Measurements from ENCODE around the gene FAM193A.
"Not testable (repeated sequence)": the region's sequence is repeated elsewhere in the genome, so short reads cannot be mapped to it uniquely, and the experiment has no call there.

The FAM193A gene

DNA sequence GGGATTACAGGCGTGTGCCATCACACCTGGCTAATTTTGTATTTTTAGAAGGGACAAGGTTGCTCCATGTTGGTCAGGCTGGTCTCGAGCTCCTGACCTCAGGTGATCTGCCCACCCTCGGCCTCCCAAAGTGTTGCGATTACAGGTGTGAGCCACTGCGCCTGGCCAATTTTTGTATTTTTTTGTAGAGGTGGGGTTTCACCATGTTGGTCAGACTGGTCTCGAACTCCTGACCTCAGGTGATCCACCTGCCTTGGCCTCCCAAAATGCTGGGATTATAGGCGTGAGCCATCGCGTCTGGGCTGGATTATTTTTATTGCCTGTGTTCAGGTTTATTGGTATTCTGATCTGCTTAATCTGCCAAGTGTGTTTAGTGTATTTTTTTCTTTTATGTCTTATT lies 82.3 kb downstream of the FAM193A start:
- DNase-seq (ENCODE audit: low spot score) = not testable (repeated sequence)

GRCh38 chr4:2619459-2619858 lies 83.0 kb downstream of the FAM193A start:
- no peak for DNase-seq (ENCODE audit: low spot score)

DNA sequence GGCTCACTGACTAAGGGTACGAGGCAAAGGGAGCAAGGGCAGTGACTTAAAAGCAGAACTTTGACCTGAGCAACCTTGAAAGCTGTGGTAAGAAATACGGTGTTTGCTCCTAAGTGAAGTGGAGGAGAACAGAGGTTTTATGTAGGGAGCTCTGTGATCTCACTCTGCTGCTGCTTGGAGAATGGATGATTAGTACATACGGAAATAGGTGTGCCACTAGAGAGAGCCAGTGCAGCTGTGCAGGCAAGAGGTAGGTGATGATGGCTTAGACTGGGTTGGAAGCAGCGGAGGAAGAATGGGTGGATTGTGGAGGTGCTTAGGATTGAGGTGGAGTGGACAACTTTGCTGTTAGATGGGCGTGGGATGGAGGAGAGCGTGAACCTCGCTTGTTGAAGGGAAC lies 85.0 kb downstream of the FAM193A start:
- DNase-seq (ENCODE audit: low spot score) = no peak

DNA sequence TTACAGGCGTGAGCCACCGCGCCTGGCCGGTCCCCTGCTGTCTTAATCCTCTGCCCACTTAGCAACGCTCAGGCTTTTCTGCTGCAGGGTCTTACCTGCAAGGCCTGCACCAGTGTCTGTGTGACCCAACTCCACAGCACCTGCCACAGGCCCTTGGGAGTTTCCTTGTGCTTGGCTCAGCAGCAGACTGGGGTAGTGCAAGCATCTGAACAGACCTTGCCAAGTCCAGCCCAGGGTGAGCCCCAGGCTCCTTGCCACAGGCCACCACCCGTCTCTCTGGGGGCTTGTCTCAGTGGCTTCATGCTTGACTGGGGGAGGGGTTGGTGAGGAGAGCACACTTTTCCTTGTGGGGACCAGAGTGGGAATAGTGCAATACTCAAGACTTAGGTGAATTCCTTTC lies 87.0 kb downstream of the FAM193A start:
- no peak for DNase-seq (ENCODE audit: low spot score)

GRCh38 chr4:2624782-2625530 lies 88.5 kb downstream of the FAM193A start:
- DNase-seq (ENCODE audit: low spot score) = no peak

GRCh38 chr4:2626231-2626630 lies 89.8 kb downstream of the FAM193A start:
- DNase-seq (ENCODE audit: low spot score) = no peak

GRCh38 chr4:2630556-2631273 lies 94.3 kb downstream of the FAM193A start:
- DNase-seq (ENCODE audit: low spot score) = no peak

GRCh38 chr4:2634014-2634413 lies 97.6 kb downstream of the FAM193A start:
- DNase-seq (ENCODE audit: low spot score) = no peak

- no peak for DNase-seq (ENCODE audit: low spot score)
Measured at GRCh38 chr4:2636331-2636730, 99.9 kb downstream of the FAM193A start.

DNA sequence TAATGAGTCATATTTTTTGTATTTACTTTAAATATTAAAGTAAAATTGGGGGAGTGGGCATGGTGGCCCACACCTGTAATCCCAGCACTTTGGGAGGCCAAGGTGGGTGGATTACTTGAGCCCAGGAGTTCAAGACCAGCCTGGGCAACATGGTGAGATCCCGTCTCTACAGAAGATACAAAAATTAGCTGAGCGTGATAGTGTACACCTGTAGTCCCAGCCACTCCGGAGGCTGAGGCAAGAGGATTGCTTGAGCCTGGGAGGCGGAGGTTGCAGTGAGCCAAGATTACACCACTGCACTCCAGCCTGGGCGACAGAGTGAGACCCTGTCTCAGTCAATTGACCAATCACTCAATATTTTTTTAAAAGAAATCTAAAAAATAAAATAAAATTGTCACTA lies 100.5 kb downstream of the FAM193A start:
- not testable (repeated sequence) for DNase-seq (ENCODE audit: low spot score)

- DNase-seq (ENCODE audit: low spot score) = no peak
Measured at GRCh38 chr4:2637956-2638552, 101.6 kb downstream of the FAM193A start.

DNA sequence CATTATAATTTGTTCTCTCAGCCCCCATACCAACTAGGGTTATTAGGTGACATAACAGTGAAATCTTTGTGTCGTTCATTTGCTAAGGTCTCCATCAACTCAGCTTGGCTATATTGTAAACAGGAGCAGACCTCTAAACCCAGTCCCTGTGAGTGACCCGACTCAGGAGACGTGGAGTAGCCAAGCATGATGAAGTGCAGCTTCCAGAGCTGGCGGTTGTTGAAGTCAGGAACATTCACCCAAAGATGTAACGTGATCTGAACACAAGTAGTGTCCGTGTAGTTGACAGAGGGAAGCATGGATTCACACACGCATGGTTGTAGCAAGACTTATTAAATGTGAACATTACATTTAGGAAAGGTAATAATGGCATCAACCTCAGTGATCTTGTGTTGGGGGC lies 102.3 kb downstream of the FAM193A start:
- DNase-seq (ENCODE audit: low spot score) = no peak

- no peak for DNase-seq (ENCODE audit: low spot score)
Measured at GRCh38 chr4:2642968-2643367, 106.5 kb downstream of the FAM193A start.

DNA sequence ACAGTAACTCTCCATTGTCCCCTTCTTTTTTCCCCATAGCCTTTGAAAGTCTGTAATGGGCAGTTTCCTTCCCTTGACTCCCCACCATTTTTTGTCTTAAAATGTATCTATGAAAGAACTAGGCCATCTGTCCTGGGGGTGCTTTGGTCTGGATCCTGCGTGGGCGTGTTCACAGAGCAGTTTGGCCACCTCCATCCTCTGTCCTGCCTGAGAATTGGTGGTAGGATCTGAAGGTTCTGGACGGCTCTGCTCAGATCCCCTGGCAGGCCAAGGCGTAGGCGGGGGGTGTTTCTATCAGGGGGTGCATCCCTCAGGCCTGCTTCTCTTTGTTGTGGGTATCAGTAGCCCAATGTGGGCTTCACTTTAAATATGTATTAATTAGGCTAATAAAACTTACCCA lies 107.1 kb downstream of the FAM193A start:
- no peak for DNase-seq (ENCODE audit: low spot score)

GRCh38 chr4:2646396-2647149 lies 110.1 kb downstream of the FAM193A start:
- DNase-seq (ENCODE audit: low spot score) = no peak

DNA sequence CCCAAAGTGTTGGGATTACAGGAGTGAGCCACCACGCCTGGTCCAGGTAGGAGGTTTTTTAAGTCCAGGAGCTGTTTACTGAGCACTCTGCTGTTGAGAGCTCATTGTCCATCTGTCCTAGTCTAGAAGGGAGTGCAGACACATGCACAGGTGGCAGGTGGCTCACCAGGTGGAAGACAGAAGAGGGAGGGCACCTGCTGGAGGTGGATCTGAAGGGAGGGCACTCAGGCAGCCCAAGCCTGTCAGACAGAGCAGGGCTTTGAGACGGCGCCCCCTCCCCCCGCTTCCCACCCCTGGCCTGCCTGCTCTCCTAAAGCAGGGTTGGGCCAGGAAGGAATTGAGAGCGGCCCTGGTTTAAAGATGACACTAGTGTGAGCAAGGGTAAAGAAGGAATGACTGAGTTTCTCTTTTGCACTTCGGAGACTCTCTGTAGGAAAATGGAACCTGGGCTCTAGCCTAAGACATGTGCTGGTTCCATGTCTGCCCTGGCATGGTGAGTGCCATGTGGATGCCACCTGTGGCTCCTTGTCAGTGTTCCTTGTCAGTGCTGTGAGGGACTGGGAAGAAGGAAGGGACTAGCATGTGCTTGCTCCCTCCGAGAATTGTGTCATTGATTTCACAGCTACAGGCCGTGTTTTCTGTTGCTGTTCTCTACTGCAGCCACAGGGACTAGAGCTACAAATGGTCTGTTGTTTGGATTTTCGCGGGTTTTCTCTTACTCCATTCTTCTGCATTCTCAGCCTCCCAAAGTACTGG lies 111.1 kb downstream of the FAM193A start:
- DNase-seq (ENCODE audit: low spot score) = no peak

DNA sequence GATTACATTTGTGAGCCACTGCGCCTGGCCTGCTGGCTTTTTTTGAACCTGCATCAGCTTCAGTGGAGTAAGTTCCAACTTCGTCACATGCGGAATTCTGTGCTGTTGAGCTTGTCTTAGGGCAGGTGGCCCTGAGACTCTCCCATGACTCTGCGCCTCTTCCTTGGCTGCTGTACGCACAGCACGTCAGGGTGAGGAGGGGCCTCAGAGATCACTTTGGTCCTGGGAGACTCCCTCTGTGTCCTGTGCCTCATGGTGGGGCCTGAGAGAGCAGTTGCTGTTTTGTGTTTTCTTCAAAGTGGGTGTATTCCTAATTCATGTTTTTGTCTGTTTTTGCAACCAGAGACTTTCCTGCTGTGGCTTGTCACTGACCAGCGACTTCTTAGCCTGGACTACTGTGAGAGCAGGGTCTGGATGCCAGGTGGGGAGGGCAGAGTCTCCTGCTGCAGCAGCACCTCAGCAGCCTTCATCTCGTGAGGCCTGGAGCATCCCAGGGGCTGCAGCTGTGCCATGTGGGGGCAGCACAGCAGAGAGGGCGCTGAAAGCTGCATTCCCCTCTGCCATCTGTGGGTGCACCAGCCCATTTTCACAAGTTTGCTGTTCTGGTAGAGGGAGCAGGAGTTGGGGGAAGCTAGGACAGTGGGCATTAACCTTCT lies 111.8 kb downstream of the FAM193A start:
- DNase-seq (ENCODE audit: low spot score) = no peak

DNA sequence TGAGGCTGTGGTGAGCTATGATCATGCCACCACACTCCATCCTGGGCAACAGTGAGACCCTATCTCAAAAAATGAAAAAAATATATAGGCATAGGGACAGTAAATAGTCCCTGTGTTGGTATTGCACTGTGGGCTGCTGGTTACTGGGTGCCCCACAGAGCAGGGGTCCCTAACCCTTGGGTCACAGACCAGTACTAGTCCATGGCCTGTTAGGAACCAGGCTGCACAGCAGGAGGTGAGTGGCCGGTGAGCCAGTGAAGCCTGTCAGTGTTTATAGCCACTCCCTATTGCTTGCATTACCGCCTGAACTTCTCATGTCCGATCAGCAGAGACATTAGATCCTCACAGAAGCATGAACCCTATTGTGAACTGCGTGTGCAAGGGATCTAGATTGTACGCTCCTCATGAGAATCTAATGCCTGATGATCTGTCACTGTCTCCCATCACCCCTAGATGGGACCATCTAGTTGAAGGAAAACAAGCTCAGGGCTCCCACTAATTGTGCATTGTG lies 113.2 kb downstream of the FAM193A start:
- no peak for DNase-seq (ENCODE audit: low spot score)

- DNase-seq (ENCODE audit: low spot score) = no peak
Measured at GRCh38 chr4:2650276-2650675, 113.8 kb downstream of the FAM193A start.

DNA sequence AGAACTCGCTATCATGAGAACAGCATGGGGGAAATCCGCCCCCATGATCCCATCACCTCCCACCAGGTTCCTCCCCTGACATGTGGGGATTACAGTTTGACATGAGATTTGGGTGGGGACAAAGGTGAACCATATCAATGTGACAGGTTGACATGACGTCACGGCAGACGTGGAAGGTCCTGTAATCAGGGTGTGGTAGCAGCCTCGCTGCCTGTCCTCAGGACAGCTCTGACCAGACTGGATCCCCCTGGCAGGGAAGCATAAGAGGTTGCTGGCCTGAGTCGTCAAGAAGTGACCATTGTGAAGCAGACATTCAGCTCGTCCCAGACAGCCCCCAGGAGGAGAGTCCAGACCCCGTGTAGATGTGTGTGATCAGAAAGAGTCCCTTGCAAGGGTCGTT lies 115.1 kb downstream of the FAM193A start:
- DNase-seq (ENCODE audit: low spot score) = no peak

- no peak for DNase-seq (ENCODE audit: low spot score)
Measured at GRCh38 chr4:2651998-2652397, 115.6 kb downstream of the FAM193A start.
